Thyroid gland (tissue), 4 donors: ENCODE data around the gene PLEKHA4.
A peak's percentile ranks its signal among the peaks of the same experiment; 100 is the strongest.

Source experiments
- POLR2A ChIP-seq, 2 donors: fragments of 450-650 bp; IDR thresholded peaks; one replicate each; pipeline ENCODE4 v1.6.1; 2017; ENCODE audit warnings: antibody characterized with exemption in 2 of 2, mild to moderate bottlenecking in 2 of 2, moderate library complexity in 1 of 2
- TF ChIP-seq, protein P1 (sequence below), 6 experiments: fragments of 200-600 bp in 3 of 6; fragments of 450-650 bp in 3 of 6; sonication (generic) in 3 of 6; IDR thresholded peaks; one replicate each; pipeline ENCODE4 v1.5.1; 2016 to 2019; ENCODE audit warnings: antibody characterized with exemption in 6 of 6, mild to moderate bottlenecking in 2 of 6, inconsistent platforms in 1 of 6, moderate library complexity in 1 of 6

DNA sequence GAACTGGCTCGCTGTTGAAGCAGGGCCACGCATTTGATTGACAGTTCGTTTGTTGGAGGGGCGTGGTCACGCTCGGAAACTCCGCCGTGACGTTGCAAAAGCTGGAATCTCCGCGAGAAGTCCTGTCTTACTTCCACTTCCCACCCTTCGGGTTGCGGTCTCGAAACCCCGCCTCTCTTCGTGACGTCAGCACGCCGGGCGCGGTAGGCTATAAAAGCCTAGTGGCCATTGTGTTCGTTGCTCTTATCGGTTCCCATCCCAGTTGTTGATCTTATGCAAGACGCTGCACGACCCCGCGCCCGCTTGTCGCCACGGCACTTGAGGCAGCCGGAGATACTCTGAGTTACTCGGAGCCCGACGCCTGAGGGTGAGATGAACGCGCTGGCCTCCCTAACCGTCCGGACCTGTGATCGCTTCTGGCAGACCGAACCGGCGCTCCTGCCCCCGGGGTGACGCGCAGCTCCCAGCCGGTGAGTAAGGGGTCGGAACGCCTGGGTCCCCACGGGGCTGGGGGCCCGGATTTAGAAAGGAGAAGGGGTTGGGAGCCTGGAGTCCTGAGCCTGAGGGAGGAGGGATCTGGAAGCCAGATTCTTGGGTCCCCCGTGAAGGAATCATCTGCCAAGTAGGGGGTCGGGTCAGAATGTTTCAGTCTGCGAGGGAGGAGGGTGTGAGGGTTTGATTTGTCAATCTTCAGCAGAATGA, 3.9 kb upstream of the PLEKHA4 start, which contains the start of gene PPP1R15A:
- TF ChIP-seq, protein P1, sequence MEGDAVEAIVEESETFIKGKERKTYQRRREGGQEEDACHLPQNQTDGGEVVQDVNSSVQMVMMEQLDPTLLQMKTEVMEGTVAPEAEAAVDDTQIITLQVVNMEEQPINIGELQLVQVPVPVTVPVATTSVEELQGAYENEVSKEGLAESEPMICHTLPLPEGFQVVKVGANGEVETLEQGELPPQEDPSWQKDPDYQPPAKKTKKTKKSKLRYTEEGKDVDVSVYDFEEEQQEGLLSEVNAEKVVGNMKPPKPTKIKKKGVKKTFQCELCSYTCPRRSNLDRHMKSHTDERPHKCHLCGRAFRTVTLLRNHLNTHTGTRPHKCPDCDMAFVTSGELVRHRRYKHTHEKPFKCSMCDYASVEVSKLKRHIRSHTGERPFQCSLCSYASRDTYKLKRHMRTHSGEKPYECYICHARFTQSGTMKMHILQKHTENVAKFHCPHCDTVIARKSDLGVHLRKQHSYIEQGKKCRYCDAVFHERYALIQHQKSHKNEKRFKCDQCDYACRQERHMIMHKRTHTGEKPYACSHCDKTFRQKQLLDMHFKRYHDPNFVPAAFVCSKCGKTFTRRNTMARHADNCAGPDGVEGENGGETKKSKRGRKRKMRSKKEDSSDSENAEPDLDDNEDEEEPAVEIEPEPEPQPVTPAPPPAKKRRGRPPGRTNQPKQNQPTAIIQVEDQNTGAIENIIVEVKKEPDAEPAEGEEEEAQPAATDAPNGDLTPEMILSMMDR (IDR thresholded peaks at IDR 0.05): peak in 3 of 6 experiments; percentile 3 to 48 (median 24)
- peak; percentile 98 to 99 for TF ChIP-seq POLR2A (IDR thresholded peaks at IDR 0.05)
